Forelimb muscle (tissue), 1 donor: ENCODE results near the gene EFCAB6. TPM values are rescaled to one million over a fixed set of nuclear protein-coding genes. Genes with fewer than 3 reads are reported as not detected.

Source experiments
- DNase-seq: peaks from one replicate; pipeline ENCODE4 v3.0.0-alpha.2; 2013; ENCODE audit warnings: low read depth
- polyA plus RNA-seq: library from polyadenylated mRNA; unstranded; fragments of 120-200 nt; gene quantifications from one replicate; pipeline ENCODE4 v1.2.1, GENCODE V29; 2013; ENCODE audit not compliant: insufficient read length

Gene EFCAB6
- polyA plus RNA-seq, 1 donor = 0.76 TPM

DNA sequence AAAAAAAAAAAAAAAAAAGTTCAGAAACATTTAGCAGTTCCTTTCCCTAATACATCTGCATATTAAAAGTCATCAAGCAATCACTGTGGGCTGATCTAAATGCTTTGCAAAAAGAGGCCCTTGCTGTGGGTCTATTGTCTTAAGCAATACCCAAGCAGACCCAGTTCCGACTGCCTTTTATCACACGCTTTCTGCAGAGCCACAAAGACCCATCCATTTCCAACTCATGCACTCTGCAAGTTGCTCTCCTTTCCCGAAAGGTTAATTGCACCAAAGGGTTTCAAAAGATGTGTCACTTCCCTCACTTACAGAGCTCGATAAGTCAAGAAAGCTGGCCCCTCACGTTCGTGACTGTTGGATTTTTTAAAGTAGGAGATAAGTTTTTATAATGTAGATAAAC, 261.4 kb downstream of the EFCAB6 start:
- no peak for DNase-seq

DNA sequence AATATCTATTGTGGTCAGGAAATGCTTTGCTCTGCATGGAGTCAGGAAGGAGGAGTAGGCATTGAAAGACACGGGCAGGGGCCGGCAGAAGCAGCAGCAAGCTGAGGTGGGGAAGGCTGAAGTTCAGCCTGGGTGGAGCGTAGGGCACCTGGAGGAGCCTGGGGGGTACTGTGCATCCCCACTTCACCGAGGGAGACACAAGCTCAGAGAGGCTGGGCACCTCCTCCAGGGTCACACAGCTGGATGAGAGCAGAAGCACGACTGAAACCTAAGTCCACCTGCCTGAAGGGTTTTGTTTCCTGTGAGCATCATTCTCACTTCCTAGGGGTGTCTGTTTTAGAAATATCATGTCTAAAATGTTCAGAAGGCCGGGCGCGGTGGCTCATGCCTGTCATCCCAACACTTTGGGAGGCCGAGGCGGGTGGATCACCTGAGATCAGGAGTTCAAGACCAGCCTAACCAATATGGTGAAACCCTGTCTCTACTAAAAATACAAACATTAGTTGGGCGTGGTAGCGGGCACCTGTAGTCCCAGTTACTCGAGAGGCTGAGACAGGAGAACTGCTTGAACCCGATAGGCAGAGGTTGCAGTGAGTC, 262.0 kb downstream of the EFCAB6 start:
- DNase-seq = no peak

DNA sequence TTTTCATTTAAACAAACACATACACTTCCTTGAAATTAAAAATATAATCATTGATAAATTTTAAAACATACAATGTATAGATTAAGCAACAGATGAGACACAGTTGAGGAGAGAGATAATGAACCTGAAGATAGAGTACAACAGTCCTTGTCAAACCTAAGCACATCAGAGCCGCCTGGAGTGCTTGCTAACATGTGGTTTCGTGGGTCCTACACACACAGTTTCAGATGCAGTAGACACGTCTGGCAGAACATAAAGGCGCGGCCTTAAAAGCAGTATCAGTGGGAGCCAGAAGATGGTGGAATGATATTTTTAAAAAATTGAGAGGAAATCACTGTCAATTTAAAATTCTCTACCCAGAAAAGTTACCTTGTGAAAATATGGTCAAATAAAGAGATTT, 265.9 kb downstream of the EFCAB6 start:
- DNase-seq = no peak

DNA sequence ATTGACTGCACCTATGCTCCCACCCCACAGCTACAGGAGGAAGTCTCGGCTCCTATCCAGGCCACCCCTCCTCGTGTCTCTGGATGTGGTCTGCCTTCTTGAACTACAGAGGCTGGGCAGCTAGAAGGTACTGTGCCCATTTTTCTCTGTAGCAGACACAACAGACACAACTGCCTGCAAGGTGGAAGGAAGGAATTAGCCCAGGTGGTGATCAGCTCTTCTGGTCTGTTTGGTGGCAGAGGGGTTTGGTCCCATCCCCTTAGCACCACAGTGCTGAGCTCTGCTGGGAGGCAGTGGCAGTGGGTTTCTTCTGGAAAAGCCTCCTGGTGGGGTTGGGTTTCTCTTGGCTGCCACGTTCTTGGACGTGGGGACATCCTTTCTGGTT, 267.8 kb downstream of the EFCAB6 start:
- DNase-seq = no peak

DNA sequence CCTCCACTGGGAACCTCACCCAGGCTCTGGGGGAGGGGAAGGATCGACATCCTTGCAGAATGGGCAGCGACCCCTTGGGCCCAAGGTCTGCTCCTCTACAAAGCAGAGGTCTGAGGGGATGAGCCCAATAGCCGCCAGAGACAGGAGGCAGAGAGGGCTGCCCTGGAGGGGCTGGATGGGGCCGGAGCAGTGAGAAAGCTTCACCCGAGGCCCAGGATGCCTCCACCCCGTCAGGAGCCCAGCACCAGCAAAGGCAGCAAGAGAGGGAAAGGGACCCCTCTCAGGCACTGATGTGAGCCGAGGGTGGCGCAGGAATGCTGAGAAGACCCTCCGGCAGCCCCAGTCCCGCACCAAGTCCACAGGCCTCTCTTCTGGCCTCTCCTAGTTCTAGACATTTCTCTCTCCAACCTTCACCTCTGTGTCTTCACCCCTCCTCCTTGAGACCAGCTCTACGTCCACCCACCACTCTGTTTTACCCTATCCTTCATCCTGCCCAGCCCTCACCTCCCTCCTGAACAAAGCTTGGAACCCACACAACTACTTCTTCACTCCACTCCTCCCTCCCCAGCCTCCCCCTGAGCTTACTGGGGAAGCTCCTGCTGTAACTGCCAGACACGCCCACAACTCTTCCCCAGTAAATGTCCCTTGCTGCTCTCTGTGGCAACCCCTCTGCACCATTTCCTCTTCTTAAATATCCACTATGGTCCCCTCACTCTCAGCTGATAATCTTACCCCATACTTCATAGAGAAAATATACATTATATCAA, 268.4 kb downstream of the EFCAB6 start:
- DNase-seq = no peak

DNA sequence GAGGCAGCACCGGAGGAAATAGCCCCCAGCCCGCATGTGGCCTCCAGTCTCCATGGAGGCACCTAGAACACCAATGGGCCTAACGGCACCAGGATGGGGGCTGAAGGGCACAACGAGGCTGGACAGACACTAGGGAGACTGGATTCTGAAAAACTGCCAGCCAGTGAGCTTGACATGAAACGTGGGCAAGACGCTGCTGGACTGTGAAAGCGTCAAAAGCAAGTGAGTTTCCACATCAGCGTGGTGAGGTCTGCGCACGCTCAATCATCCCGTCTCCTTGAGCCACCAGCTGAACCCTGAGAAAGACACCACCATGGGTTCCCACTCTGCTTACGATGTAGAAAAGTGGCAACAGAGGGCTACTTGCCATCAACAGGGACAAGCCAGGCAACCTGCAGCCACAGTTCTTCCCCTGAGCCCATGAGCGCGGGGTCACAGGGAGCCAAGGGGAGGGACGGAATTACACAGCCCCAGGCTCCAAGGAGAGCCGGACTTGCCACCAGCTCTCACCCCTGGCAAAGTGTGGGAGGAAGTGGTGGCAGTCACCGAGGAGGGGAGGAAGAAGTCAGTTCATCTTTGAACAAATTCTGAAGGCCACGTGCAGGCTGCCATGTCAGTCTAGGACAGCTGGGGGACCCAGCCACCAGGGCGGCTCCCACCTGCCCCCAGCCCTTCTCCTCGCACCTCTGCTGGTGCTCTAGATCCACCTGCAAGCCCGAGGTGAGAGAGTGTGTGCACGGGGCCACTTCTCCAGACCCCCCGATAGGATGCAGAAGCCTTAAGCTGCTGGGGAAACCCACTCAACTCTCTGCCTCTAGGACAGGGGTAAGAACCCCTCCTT, 269.2 kb downstream of the EFCAB6 start:
- DNase-seq = no peak

DNA sequence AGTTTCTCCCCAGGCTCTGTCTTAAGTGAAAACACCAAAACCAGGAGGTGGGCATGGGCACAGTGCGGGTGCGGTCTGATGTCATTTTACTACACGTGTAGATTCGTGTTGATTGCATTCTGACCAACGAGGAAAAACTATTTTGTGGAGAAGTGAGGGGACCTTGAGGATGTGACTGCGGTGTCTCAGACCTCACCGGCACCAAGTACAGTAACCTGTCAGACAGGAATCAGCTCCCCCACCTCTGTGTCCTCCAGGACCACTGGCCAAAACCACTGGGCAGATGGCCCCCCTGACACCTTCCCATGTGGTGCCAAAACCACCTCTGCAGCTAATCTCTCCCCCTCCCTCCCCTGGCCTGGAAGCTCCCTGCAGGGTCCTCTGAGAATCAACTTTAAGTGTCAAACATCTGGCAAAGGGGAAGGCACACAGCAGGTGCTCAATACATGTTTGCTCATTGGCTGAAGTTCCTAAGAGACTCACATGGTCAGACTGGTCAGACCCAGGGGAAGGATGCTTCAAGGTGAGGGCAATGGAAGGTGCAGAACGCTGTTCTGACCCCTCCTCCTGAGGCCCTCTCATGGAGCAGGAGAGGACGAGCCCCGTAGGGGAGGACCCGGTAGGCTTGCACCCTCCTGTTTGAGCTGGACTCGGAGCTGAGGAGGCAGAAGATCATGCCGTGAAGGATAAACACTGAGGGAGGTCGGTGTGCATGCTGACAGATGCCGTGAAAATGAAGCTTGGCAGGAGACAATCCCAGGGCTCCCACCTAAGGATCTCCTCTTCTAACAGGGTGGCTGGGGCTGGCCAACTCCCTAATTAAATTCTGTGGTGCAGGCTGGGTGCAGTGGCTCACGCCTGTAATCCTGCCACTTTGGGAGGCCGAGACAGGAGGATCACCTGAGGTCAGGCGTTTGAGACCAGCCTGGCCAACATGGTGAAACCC, 270.4 kb downstream of the EFCAB6 start:
- no peak for DNase-seq

DNA sequence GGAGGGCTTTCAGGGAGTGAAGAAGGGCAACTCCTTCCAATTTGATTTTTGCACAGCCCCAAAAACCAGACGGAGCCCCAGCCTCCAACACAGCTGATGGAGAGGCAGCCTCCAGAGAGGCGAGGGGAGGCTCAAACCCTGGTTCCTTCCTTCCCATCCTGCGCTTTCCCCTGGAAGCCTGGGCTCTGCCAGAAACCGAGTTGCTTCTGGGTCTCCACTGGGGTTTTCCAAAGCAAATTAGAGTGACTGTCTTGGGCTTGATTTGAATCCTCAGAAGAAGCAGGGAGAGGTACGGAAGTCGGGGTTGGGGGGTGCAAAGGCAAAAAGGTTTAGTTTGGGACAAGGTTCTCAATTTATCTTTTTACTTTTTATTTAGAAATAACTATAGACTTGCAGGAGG, 271.1 kb downstream of the EFCAB6 start:
- no peak for DNase-seq

DNA sequence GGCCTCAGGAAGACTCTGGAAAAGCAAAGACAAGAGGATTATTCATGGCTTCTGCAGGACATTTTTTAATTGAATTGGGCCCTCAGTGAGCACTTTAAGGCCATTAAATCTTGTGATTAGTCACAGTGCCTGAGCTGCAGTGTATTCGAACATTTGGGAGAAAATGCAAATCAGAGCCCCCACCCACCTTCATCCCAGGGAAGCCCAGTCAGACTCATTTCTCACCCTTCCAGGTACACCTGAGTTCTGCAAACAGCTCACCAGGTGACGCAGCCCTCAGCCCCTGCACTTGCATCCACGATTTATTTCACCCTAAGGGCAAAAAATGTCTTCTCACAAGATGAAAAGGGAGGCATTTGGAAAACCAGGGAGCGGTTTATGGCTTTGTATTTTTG, 271.6 kb downstream of the EFCAB6 start:
- DNase-seq = no peak

DNA sequence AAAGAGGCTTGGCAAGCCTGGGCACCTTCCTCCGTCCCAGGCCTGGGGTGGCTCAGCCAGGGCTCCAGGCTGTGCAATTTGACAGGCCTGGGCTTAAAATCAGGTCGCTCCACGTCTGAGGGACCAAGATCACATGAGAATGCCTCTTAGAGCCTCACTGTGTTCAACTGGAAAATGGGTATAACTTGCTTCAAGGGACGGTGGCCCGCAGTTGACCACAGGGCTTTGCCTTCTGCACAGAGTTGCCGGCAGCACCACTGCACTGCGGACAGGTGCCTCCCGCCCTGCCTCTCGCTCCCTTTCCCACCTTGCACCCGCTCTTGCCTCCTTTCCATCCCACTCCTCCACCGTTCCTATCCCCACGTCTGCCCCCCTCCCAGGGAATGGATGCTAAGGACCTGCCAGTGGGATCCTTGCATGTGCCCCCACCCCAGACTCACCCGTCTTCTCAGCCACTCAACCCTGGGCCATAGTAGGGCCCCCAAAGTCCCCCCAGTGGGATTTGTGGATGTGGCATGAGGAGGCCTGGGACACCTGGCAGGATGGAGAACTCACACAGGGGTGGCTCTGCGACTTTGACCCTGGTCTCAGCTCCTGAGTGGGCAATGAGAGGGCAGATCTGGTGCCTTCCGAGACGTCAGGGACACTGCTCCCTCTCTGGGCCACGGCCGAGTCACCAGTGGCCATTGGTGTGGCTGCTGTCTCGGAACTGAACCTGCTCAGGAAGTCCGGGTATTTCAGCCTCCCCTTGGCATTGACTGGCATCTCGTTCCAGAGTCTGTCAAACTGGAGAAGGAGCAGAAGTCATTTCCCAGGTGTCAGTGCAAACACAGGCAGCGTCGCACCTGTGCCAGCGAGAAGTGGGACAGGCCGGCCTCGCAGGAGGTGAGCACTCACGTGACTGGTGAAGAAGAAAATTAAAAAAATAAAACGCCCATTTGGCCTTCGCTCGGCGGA, 272.3 kb downstream of the EFCAB6 start:
- DNase-seq = no peak

DNA sequence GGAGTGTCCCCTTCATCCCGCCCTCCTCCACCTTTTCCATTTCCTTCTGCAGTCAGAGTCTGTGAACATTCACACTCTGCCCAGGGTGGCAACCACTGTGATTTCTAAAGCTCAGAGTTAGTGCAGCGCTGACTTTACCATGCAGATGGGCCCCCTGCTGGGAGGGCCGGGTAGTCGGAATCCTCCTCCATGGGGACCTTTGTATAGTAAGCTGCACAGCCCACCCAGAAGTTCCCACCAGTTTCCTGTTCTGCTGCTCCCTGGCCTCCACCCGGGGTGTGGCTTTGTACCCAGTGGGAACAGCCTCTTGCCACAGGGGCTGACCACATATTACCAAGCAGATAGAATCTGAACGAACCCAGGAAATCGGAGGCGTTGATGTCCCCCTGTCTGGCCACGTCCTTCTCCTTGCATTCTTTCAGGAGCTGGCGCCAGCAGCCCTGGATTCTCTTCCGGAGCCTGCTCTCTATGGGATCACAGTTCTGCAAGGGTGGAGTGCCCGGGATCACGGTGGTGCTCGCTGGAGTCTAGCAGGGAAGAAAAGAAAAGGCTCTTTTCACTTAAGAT, 275.0 kb downstream of the EFCAB6 start:
- no peak for DNase-seq

DNA sequence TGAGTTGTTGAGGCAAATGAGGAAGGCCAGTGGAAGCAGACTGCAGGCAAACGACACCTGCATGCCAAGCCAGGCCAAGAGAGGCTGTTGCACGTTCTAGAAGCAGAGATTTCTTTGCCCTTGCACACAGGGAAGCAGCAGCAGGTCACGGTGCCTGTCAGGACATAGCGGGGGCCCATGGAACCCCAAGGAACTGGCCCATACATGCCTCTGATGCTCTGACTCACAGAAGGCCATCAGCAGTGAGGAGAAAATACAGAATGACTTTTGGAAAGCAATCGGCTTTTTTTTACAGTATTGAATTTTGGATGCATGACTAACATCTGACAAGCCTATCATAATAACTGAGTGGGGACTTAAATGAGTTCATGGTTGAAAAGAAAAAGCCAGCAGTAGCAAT, 276.4 kb downstream of the EFCAB6 start:
- no peak for DNase-seq

DNA sequence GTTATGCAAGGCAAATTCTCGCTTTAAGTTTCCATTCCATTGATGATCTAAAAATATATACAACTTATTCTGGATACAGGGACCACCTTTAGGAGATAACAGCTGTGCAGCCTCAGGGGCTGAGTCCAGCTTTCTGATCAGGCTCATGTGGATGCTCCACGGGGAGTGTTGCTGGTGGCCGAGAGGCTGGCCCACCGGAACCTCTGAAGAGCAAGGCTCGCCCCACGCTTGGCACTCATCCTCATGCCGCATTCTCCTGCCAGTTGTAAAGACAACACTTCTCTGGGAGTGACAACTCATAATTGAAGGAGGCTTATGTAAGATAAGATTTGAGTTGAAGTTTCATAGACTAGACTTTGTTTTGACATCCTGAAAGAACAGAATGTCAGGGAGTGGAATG, 276.8 kb downstream of the EFCAB6 start:
- DNase-seq = no peak

DNA sequence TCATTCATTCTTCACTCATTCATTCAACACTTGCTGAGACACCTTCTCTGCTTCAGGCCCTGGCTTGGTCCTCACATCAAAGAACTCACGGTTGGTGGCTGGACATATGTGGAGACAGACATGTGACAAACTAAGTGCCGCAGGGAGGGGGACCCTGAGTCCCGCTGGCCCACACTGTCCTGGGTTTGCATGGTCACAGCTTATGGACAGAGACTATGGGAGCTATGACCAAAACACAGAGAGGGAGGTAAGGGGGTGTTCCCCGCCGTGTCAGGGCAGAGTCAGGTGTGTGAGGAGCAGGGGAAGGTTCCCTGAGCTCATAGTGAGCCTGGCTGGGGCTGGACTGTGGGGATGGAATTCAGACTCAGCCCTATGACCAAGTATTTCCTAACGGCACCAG, 277.2 kb downstream of the EFCAB6 start:
- DNase-seq = no peak

DNA sequence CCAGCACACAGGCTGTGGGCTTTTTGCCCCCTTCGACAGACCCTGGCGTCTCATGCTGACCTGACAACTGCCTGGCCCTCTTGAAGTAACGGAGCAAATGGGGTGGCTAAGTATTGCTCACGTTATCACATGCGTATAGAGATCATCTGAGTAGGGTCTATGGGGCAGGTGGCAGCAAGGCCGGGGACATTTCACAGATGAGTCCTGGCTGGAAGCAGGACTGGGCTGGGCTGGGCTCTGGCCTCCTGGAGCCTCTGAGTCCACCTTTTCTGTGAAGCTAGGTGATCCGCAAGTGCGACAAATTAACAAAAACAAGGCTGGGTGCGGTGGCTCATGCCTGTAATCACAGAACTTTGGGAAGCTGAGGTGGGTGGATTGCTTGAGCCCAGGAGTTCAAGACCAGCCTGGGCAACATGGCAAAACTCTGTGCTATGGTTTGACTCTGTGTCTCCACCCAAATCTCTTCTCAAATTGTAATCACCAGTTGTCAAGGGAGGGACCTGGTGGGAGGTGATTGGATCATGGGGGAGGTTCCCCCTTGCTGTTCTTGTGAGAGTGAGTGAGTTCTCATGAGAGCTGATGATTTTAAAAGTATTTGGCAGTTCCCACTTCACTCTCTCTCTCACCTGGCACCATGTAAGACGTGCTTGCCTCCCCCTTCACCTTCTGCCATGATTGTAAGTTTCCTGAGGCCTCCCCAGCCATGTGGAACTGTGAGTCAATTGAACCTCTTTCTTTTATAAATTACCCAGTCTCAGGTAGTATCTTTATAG, 278.3 kb downstream of the EFCAB6 start:
- DNase-seq = no peak

DNA sequence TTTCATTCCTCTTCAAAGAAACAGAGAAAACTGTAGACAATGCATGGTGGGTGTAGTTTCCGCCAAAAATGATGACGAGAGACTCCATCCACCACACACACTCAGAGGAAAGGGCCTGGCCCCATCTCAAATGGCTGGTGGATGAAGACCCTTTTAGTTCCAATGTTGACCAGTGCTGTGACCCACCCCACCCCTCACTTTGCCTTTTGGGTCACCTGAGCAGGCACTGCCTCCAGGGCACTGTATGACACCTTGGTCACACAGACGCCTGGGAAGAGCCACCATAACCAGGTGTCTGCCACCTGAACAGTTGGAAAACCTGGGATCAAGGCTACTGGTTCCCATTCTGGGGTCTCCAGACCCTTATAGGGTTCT, 279.0 kb downstream of the EFCAB6 start:
- no peak for DNase-seq

DNA sequence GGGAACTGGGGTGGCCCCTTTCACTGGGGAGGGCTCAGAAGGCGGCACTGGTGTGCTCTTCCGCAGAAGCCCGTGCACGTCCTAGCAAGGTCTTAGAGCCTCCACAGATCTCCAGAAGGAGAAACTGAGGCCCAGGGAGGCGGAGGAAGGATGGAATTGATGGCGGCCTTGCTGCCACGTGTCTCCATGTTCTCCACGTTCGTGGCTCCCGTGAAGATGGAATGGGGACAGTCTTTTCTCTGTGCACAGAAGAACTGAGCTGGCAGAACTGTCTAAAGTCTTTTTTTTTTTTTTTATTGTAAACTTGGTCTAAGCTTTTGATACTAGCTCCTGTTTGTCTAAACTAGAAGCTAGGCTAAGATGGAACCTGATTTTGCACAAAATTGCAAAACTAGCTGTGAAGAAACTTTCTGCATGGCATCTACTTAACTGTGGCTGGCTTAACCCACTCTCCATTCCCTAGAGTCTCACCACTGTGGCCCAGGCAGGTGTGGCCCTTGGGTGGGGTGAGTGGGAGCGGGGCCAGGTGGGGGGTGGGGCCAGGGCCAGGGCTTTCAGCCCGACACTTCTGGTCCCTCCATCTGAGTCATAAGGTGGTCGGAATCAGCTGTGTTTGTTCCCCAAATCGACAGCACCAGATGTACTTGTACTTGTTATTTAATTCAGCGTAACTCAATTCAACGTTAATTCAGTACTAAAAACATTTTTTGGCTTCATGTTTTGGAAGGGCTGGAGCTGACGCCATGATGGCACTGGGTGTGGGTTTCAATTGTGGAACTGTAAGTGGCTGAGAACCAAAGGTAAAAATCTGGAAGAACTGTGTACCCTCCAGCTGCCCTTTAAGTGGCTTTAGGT, 279.6 kb downstream of the EFCAB6 start:
- DNase-seq = no peak

DNA sequence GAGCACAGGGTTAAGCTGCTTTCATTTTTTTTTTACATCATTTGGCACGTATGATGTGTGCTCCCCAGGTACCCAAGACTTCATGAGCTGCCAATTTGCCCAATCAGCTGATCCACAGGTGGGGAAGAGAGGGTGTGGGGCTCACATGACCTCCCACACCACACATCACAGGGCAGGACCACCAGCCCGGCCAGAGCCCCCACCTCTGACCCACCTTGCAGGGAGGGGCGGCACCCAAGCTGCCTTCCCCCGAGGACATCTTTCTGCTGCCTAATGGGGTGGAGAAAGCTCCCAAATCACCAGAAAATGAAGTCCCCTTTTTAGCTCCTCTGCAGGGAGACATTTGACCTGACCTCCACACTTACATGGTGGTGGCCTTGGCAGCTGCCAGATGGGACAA, 280.5 kb downstream of the EFCAB6 start:
- DNase-seq = no peak
